T-helper 1 cell (primary cell): ENCODE results near the gene PRKN.
"Not testable (repeated sequence)": the region's sequence is repeated elsewhere in the genome, so short reads cannot be mapped to it uniquely, and the experiment has no call there.

Source experiments
- DNase-seq, 5 donors: peaks; one replicate each; pipeline ENCODE4 v3.0.0-alpha.2; 2012 to 2020

PRKN gene

DNA sequence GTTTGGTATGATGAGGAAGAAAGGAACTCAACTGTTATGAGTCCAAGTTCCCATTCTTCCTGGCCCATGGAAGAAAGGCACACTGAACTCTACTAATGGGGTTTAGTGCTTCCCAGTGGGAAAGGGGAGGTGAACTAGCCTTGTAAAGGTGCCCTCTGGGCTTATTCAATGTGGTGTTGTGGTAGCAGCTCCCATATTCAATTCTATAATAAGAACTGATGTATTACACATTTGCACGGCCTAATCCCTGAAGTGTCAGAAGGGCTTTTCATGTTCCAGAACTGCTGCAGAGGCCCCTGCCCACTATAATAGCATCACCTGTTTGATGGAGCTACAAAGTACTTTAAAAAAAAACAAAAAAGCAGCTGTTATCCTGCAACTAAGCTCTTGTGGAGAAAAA is 17.1 kb downstream of the PRKN start:
- no peak for DNase-seq

DNA sequence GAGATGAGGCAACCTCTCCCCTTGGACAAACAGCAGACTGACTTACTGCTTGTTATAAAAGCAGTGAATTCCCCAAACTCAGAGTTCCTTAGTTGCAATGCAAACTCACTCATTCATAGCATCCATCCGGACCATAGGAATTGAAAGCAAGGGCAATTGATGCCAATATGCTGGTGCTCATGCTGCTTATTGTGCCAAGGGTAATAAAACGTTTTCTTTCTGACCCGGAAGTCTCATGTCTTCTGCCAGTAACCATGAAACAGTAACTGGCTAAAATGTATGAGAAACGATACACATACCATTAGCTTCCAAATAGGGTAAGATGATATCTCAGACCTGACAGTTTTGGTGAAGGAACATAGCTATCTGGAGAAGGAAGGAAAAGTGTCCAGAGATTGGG is 18.1 kb downstream of the PRKN start:
- no peak for DNase-seq

DNA sequence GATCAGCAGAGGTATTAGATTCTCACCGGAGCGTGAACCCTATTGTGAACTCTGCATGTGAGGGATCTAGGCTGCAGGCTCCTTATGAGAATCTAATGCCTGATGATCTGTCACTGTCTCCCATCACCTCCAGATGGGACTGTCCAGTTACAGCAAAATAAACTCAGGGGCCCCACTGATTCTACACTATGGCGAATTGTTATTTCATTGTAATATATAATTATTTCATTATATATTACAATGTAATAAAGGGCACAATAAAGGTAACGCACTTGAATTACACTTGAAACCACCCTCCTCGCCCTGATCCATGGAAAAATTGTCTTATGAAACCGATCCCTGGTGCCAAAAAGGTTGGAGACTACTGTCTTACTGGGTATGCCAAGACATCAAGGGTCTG is 18.6 kb downstream of the PRKN start:
- no peak for DNase-seq

DNA sequence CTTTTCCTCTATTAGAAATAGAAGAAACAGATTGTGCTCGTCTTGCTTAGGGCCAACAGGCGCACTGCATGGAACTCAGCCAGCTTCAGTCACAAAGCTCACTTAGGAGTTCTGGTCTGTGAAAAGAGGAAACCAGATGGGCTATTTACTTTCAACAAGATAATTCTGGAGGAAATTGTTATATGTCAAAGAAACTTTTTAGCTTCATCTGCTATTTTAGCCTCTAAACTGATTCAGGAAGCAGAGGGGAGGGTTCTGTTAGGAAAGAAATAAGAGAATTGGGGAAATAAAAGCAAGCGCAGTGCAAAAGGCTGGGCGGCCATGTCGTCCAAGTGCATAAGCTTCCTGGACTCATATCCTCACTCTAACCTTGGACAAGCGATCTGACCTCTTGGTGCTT is 21.3 kb downstream of the PRKN start:
- no peak for DNase-seq

DNA sequence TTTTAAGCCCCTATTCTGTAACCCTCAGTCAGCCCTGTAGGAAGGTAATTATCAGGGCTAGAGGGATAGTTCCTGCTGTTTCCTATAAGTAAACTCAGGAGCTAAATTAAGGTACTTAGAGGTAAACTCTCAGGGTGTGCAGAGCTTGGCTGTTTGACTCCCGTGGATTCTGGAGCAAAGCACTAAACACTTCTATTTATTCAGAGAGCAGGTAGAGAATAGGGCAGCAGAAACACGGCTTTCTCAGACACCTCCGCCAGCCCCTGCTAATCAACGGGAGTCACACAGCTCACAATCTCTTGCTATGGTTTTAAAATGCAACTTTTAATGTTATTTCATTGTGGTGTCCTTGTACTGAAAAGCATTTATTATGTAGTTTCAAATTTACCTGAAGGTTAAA is 21.8 kb downstream of the PRKN start:
- DNase-seq = no peak

DNA sequence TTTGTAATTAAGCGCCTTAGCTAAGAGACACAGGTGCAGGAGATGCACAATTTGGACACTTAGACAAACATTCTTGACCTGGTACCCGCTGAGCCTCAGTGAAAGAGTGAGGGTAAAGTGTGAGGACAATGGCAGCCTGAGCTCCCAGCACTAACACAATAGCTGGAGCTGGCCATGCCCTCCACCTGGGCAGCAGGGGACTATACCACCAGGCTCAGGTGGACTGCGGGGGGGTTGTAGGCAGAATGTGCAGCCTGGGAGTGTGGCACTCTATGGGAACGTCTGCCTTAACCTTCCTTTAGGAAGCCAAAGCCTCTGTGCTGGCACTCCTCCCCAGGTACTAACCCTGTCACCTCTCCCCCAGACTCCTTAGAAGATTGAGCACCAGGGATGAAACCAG is 23.6 kb downstream of the PRKN start:
- DNase-seq = no peak

DNA sequence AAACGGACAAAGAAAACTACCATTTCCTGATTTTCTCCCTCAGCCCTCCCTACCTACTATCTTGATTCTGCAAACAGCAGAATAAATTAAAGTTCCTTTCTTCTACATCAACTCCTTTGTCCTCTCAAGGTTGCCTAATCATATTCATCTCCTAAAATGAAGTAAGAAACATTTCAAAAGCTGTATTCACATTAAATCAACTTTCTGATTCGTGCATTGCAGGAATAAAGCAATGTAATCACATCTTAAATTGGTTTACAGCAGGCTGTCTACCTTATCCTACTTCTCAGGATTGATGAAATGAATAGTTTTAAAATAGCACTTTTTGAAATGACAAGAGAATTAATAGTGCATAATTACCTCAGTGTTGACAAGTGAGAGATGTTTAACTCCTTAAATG is 25.1 kb downstream of the PRKN start:
- DNase-seq = no peak

DNA sequence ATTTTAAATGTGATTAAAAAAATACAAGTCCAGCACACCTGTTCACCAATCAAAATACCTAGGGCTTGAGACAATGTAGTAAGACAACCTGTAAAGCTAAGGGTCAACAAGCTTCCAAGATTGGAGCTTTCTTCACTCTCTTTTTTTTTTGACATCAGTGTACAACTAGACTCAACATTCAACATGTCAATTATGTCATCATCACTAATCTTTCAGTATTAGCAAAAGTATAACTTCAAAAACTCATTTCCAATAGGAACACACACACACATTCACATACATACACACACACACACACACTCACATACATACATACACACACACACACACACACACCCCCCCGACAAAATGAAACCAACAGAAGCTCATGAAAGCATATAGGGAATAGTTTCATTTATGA is 26.0 kb downstream of the PRKN start:
- no peak for DNase-seq

DNA sequence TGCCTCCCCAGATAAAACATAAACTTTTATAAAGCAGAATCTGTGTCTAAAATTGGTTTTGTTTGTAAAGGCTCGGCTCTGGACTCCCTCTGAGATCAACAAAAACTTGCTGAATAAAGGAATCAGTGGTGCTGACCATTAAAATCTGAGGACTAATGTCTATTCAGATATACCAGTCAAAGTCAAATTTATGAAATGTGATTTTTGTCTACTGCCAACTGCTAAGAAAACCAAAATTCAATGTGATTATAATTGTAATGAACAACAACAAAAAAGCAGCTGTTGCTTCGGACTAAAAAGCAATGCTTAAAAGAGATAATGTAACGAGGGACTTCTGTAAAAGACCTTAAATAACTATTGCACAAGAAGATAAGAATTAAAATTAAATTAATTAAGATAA is 26.6 kb downstream of the PRKN start:
- no peak for DNase-seq

DNA sequence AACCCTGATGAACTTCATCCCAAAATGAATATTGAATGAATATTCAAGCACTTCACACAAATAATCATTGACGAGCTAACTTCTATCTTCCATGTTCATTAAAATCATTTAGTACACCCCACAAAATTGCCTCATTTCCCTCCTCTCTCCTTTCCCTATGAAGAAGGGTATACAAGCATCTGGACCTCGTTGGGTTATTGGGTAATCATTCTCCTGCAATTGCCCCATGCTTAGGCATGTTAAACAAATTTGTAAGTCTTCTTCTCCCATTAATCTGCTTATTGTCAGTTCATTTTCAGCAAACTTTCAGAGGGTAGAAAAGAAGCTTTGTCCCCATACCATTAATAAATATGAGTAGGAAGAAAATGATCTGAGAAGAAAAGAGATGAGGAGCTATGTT is 27.6 kb downstream of the PRKN start:
- DNase-seq = no peak

DNA sequence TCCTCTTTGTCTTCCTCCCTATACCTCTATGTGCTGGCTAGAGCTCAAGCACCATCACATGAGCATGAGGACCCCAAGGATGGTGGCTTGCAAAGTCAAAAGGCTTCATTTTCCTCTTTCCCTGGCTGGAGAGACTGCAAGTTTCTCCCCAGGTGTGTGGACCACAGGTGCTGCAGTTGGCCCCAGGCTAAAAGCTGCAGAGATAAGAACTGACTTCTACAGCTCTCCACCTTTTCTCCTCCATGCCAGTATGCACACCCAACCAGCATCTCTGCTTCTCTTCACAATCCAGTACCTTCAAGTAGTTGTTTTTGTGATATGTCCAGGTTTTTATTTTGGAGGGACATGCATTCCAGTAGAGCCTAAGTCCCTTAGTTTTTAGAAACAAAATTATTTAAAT is 29.1 kb downstream of the PRKN start:
- DNase-seq = no peak

DNA sequence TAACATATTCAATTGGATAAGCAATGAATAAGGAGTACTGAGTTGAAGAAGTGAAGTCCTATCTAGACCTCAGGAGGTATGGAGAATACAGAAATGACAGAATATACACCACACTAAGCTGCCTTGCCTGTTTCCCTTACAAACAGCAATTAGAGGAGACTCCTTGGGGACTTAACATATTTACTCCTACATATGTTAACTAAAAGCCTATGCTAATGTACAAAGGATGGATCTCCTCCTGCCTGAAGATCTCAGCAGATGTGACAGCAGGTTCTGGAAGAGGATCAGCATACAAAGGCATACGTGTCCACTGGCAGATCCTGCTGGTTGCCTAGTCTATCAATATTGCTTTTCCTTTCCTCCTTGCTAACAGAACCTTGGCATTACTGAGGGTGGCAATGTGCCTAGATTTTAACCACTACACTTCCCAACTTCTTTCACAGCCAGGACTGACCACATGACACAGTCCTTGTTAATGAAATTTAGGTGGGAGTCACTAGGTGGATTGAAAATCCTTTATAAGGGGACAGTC is 29.6 kb downstream of the PRKN start:
- no peak for DNase-seq

DNA sequence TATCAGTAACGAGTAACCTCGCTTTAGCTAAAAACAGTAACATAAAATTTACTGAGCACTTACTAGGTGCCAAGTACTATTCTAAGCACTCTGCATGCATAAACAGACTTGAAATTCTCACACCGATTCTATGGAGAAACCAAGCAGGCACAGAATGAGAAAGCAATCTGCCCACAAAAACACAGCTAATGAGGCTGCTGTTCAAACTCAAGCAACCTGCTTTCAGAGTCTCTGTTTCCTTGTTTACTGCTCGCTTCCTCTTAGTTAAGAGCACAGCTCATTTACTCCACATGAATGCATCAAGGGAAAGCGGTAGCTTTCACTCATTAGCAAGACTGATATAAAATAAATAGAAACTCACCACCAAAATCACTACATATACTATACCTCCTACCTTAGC is 37.4 kb downstream of the PRKN start:
- no peak for DNase-seq

DNA sequence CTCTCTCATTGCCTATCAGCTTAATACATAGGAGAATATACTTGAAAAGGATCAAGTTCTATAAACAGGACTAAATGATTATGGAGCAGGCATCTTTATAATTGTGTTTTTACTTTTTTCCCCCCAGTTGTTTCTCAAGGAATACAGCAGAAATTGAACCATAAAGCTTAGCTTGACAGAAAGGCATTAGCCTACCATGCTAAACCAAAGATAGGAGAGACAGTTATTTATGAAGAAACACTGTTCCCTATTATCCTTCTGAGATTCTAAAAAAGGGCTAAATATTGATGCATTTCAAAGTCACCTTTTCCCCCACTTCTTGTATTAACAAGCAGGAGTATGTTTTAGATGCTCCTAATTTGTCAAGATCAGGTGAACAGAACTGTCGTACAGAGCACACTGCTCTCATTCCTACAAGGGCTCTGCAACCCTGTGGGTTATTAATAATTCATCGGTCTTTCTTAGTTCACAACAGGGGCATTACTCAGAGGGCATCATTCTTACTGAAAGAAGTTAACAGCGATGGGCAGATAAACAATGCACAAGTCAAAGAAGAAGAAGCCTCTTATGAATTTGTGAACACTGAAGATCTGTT is 38.7 kb downstream of the PRKN start:
- DNase-seq = no peak

DNA sequence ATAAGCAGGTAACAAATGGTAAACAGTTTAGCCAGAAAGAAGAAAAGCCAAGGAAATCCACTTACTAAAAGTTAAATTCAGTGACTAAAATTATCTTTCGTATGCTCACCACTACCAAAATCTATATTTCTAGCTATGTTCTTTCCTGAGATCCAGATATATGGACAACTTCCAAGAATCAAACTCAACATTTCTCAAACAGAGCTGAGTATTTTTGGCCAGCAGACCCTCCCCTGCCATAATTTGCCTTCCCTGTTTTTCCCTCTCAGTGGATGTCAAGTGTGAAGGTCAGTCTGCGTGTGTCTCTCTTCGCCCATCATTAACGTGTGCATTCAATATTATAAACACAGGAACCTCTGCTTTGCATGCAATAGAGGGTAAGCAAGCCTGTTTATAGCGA is 42.0 kb downstream of the PRKN start:
- DNase-seq = no peak

DNA sequence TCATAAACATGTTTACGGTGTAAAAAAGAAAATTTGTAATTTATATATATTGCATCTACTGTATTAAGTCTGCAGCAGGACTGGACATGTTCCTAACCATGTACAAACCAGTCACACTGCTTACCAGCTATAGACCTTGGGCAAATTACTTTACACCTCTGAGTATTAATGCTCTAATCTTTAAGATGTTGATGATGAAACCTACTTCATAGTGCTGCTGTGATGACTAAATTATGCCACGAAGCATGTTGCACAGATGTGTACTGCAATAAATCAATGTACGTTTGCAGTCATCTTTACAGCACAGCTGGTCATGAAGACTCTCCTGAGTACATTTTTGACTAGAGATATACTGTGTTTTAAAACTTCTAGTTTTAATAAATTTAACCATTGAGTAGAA is 42.6 kb downstream of the PRKN start:
- no peak for DNase-seq

DNA sequence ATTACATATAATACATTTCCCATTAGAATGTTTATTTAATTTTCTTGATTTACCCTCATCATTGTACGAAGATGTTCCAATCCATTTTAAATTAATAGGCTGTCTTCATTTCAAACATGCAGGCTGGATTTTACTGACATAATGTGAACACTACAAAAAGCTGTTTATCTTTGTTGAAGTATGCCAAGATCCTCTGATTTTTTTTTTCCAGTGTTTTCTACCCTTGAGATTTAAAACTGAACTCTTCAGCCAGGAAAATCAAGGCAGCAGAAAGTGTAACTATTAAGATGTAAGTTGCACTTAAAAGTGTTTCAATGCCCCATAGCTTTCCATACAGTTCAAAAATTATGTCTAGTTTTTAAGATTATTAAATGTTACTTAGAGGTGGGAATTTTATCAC is 43.5 kb downstream of the PRKN start:
- DNase-seq = no peak

DNA sequence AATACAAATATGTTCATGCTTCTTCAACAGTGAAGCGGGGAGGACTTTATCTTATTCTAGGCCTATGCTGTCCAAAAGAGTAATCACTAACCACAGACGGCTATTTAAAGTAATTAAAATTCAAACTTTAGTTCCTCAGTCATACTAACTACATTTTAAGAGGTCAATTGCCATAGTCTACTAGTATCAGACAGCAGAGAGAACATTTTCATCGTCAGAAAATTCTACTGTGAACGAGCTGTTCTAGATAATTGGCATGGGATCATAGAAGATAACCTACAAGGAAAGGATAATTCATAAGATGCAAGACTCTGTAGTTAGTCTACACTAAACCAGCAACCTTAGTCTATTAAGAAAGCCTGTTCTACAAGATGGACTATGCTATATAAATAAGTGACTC is 44.4 kb downstream of the PRKN start:
- no peak for DNase-seq

DNA sequence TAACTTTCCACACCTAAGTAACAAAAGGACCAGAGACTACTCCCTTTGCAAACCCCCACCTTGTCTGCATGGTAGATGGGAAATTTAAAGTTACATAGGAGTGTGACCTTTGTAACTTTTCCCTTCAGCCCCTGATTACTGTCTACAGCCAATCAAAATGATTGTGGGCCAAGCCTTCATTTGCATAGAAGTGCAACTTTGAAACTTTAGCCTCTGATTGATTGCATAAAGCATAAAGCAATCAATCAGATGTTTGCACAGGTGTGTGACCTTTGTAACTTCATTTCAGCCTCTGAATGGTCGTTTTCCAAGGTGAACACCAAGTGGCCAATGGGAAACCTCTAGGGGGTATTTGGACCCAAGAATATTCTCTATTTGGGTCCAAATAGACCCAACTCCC is 46.1 kb downstream of the PRKN start:
- no peak for DNase-seq

DNA sequence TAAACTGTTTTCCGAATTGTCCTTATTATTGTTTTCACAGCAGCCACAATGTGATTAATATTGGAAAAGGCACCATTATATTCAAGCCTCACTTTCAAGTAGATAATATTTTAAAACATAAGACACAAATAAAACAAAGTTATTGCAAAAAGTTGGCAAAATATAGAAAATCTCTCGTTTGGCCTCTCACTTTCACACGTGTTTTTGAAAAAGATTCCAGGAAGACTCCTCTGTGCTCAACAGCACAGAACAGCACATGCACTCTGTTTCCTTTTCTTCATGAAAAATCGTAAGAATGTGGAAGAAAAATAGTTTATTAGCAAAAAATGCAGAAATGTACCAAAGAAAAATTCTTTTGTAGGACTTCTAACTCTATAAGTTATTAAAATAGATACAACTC is 46.7 kb downstream of the PRKN start:
- DNase-seq = no peak

DNA sequence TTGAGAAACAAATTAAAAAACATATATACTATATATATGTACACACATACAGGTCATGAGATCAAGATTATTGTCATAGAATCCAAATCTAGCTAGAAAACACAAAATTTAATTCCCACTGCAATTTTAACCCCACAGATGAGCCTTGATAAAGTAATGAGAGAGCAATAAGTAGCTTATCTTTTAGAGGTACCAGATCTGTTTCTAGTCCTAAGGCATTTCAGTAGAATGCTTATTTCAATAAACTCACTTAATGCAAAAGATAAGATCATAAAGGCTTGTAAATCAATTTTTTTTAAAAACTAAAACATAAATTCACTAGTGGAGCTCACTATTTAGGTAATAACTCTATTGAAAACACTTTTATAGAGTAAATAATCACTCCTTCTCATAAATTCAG is 47.2 kb downstream of the PRKN start:
- DNase-seq = no peak

DNA sequence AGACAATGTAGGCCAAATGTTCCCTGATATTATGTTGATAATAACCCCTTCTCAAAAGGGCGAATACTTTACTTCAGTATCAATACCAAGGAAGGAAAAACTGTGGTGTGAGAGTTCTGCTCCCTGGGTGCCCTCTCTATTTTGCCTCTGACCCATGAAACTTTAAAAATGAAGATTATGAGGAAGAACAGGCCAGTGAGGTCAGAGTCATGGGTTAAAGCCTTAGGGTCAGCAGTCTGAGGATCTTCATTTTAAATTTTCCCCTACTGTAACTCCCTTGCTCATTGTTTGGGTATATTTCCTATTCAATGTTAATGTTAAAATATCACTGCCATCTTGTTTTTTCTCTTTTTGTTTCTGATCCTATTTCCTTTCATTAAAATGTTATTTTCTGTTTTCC is 47.9 kb downstream of the PRKN start:
- no peak for DNase-seq

DNA sequence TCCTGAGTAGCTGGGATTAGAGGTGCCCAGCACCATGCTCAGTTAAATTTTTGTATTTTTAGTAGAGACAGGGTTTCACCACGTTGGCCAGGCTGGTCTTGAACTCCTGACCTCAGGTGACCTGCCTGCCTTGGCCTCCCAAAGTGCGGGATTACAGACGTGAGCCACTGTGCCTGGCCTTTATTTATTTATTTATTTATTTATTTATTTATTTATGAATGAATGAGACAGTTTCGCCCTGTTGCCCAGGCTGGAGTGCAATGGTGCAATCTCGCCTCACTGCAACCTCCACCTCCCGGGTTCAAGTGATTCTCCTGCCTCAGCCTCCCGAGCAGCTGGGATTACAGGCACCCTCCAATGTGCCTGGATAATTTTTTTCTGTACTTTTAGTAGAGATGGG is 48.7 kb downstream of the PRKN start:
- not testable (repeated sequence) for DNase-seq

DNA sequence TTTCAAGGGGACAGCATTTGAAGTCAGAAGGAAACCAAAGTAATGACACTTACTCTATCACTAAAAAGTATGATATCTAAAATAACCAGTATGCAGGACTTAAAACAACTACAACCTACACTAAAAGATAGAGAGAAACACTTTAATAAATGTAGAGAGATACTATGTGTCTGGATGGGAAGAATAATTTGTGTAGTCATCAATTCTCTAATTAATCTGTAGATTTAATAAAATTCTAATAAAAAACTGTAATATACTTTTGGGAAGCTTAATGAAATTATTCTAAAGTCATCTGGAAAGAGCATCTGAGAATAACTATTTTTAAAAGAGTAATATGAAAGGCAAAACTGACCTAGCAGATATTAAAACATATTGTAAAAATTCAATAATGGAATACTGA is 52.1 kb downstream of the PRKN start:
- no peak for DNase-seq

DNA sequence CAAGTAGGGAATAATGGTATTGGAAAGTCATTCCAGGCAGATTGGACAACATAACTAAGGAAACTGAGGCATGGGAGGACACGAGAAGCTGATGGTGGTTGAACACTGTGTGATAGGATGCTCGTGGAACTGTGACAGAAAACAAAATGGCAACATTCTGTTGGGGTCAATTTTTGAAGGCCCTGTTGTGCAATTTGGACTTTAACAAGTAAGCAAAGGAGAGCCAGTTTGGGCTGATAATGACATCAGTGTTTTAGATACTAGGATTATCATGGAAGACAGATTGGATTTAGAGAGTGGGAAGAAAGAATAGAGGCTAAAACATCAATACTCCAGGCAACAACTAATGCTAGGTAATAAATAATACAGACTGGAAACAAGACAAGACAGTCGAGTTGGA is 53.1 kb downstream of the PRKN start:
- no peak for DNase-seq
